Measurements from ENCODE around the gene MCM8.

Gene MCM8

DNA sequence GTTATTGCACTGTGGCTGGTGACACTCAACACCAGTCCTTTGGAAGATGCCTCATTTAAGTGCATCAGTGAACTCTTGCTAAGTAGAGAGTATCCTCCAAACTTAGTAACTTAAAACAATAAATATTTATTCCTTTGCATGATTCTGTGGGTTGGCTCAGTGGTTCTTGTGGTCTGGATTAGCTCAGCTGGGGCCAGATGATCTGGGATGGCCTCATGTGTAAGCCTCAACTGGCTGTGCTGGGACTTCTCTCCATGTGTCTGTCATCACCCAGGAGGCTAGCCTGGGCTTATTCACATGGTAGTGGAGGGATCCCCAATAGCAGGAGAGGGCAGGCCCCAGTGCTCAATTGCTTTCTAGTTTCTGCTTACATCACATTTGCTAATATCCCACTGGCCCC, 95.1 kb downstream of the MCM8 start:
- DNase-seq (ENCODE audit: low spot score): no peak

DNA sequence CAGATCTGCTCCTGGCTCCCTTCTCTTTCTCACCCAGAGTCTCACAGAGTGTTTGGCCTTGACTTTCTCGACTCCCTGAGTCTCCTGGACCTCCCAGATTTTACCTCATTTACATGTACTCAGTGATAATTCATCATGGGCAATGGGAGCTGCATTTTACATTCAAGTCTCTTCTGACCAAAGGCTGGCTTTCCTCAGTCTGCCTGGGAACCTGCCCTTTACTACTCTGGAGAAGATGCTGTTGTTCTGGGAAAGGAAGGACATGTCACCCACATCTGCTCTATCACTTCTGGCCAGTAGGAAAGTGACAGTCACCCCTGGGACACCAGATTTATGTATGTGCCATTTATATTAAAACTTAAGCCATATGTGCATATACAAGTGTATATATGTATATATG, 96.0 kb downstream of the MCM8 start:
- DNase-seq (ENCODE audit: low spot score): no peak

DNA sequence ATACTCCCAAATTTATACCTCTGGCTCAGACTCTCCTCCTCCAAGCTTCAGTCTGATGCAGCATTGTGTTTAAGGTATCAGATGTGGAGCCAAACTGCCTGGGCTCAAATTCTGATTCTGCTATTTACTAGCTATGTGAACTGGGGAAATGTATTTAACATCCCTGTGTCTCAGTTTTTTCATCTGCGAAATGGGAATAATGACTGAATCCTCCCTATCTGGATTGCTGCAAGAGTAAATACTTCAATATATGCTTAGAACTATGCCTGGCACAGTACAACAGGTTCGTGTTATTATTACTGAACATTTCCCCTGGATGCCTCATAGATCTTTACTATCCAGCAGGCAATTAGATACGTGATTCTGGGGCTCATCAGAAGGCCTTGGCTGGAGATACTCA, 97.9 kb downstream of the MCM8 start:
- DNase-seq (ENCODE audit: low spot score): no peak

Measured in activated CD4-positive, alpha-beta T cell treated with anti-CD3 and anti-CD28 coated beads, Interleukin-2, Interleukin-4, amounts not matched to agents 100 ng/mL and 50 ng/mL, durations not matched to agents 16 hours and 8 hours (primary cell).